HCT116 (cell line): ENCODE data around the gene SMARCA2. TPM values are rescaled to one million over a fixed set of nuclear protein-coding genes. Genes with fewer than 3 reads are reported as not detected.

Source experiments
- ATAC-seq: fragments of 200-7000 bp; cut with Tn5 transposase; 2 replicates; pipeline ENCODE4 v1.9.1; 2020; ENCODE audit warnings: mild to moderate bottlenecking, moderate library complexity
- BruUV-seq: library from RNA; stranded (reverse); fragments of 400-500 nt; replicated peaks from 2 replicates; lab custom pipeline; 2021; lab: Mats Ljungman, UMichigan
- CTCF ChIA-PET: fragments of 300-600 bp; sonication (Branson Sonifier 250); formaldehyde crosslinking; loops from one replicate; lab custom pipeline; 2021; ENCODE audit warnings: antibody characterized with exemption; lab: Charles Lee
- POLR2A ChIA-PET: fragments of 300-600, 350-600 bp; sonication (Branson Sonifier 250); formaldehyde crosslinking; loops from one replicate; lab custom pipeline; 2021; ENCODE audit warnings: antibody characterized with exemption; lab: Charles Lee
- RAD21 ChIA-PET, 2 experiments: fragments of 300-600 bp; sonication (Branson Sonifier 250); formaldehyde crosslinking; loops; one replicate each; lab custom pipeline; 2023; ENCODE audit warnings: low total read pairs in 2 of 2; ENCODE audit not compliant: uncharacterized antibody in 2 of 2, unreplicated experiment in 2 of 2, low non-redundant PET in 1 of 2; lab: Charles Lee
- DNase-seq: peaks from one replicate; pipeline ENCODE4 v3.0.0-alpha.2; 2010; ENCODE audit warnings: low read depth, low spot score
- H2AFZ ChIP-seq: fragments of 200-600 bp; shearing (Covaris generic), sonication (generic); 2 replicates; pipeline ENCODE4 v1.6.1; 2017; ENCODE audit warnings: low read depth, mixed run types, mixed read lengths, antibody characterized with exemption, low read length; ENCODE audit not compliant: poor library complexity, severe bottlenecking
- H3K27ac ChIP-seq: 2 replicates; pipeline ENCODE4 v1.5.1; 2012; ENCODE audit warnings: low read depth, low read length
- H3K27me3 ChIP-seq: fragments of 200-600 bp; sonication (generic); 2 replicates; pipeline ENCODE4 v1.6.1; 2016; ENCODE audit warnings: mixed run types, low read length, mixed read lengths; ENCODE audit not compliant: insufficient read depth
- H3K36me3 ChIP-seq, 2 experiments: fragments of 200-500 bp in 1 of 2; fragments of 200-600 bp in 1 of 2; sonication (Bioruptor generic) in 1 of 2; sonication (generic) in 1 of 2; 2 replicates each; pipeline versions ENCODE4 v1.5.1 to v1.6.1; 2014 to 2016; ENCODE audit warnings: low read length in 2 of 2, inconsistent platforms in 1 of 2, mixed read lengths in 1 of 2, mixed run types in 1 of 2; ENCODE audit not compliant: insufficient read depth in 2 of 2, control insufficient read depth in 1 of 2
- H3K4me1 ChIP-seq, 2 experiments: fragments of 200-600 bp in 1 of 2; sonication (generic) in 1 of 2; 2 replicates each; pipeline versions ENCODE4 v1.5.1 to v1.6.1; 2012 to 2017; ENCODE audit warnings: low read length in 2 of 2, inconsistent platforms in 1 of 2, mild to moderate bottlenecking in 1 of 2, mixed read lengths in 1 of 2, mixed run types in 1 of 2, moderate library complexity in 1 of 2; ENCODE audit not compliant: insufficient read depth in 2 of 2, control insufficient read depth in 1 of 2
- H3K4me2 ChIP-seq: fragments of 200-600 bp; sonication (generic); 2 replicates; pipeline ENCODE4 v1.6.1; 2017; ENCODE audit warnings: mixed run types, low read length, mixed read lengths
- H3K4me3 ChIP-seq, 2 experiments: fragments of 200-600 bp in 1 of 2; sonication (generic) in 1 of 2; replicated peaks in 1 of 2; 2 replicates each; pipeline ENCODE4 v1.5.1; 2011 to 2016; ENCODE audit warnings: low read length in 2 of 2, control low read depth in 1 of 2, low read depth in 1 of 2, mild to moderate bottlenecking in 1 of 2, mixed read lengths in 1 of 2, mixed run types in 1 of 2
- H3K79me2 ChIP-seq: fragments of 200-600 bp; sonication (generic); 2 replicates; pipeline ENCODE4 v1.6.1; 2017; ENCODE audit warnings: mild to moderate bottlenecking, mixed run types, low read length, moderate library complexity, mixed read lengths; ENCODE audit not compliant: insufficient read depth
- H3K9ac ChIP-seq: fragments of 200-600 bp; sonication (generic); 2 replicates; pipeline ENCODE4 v1.6.1; 2016; ENCODE audit warnings: low read length, mixed read lengths
- H3K9me2 ChIP-seq: fragments of 200-600 bp; sonication (generic), shearing (Covaris generic); 2 replicates; pipeline ENCODE4 v1.6.1; 2017; ENCODE audit warnings: mixed run types, mild to moderate bottlenecking, moderate library complexity; ENCODE audit not compliant: insufficient read depth
- H3K9me3 ChIP-seq, 2 experiments: fragments of 200-500 bp in 1 of 2; fragments of 200-600 bp in 1 of 2; sonication (Bioruptor generic) in 1 of 2; sonication (generic) in 1 of 2; 2 replicates each; pipeline ENCODE4 v1.6.1; 2014 to 2017; ENCODE audit warnings: low read length in 2 of 2, mixed read lengths in 2 of 2, inconsistent platforms in 1 of 2, low read depth in 1 of 2, mild to moderate bottlenecking in 1 of 2, mixed run types in 1 of 2, moderate library complexity in 1 of 2; ENCODE audit not compliant: control insufficient read depth in 1 of 2, insufficient read depth in 1 of 2
- H4K20me1 ChIP-seq: fragments of 200-600 bp; sonication (generic), shearing (Covaris generic); 2 replicates; pipeline ENCODE4 v1.6.1; 2017; ENCODE audit warnings: mixed run types, mild to moderate bottlenecking, moderate library complexity; ENCODE audit not compliant: insufficient read depth
- CBX3 ChIP-seq: IDR thresholded peaks from 2 replicates; pipeline ENCODE4 v1.6.1; 2012; ENCODE audit warnings: low read depth
- CEBPB ChIP-seq: IDR thresholded peaks from 2 replicates; pipeline ENCODE4 v1.6.1; 2012; ENCODE audit warnings: low read depth
- EZH2 ChIP-seq: fragments of 200-600 bp; sonication (generic); IDR thresholded peaks from 2 replicates; pipeline ENCODE4 v1.6.1; 2017; ENCODE audit warnings: antibody characterized with exemption, mixed run types
- EZH2phosphoT487 ChIP-seq: fragments of 200-600 bp; IDR thresholded peaks from 2 replicates; pipeline ENCODE4 v1.6.1; 2018; ENCODE audit warnings: antibody characterized with exemption, borderline replicate concordance
- FOSL1 ChIP-seq: IDR thresholded peaks from 2 replicates; pipeline ENCODE4 v1.6.1; 2012; ENCODE audit warnings: low read depth
- POLR2A ChIP-seq: IDR thresholded peaks from 2 replicates; pipeline ENCODE4 v1.7.0; 2011; ENCODE audit warnings: borderline replicate concordance; ENCODE audit not compliant: insufficient read depth, insufficient read length; ENCODE audit errors: extremely low read depth
- POLR2AphosphoS5 ChIP-seq: IDR thresholded peaks from 2 replicates; pipeline ENCODE4 v1.6.1; 2011; ENCODE audit warnings: mild to moderate bottlenecking, low read depth, low read length, moderate library complexity
- RAD21 ChIP-seq: IDR thresholded peaks from 2 replicates; pipeline ENCODE4 v1.6.1; 2012; ENCODE audit warnings: low read depth, mild to moderate bottlenecking
- REST ChIP-seq: IDR thresholded peaks from 2 replicates; pipeline ENCODE4 v1.6.1; 2012; ENCODE audit warnings: low read depth
- SIN3A ChIP-seq: IDR thresholded peaks from 2 replicates; pipeline ENCODE4 v1.6.1; 2012; ENCODE audit warnings: low read depth
- SRF ChIP-seq: IDR thresholded peaks from 2 replicates; pipeline ENCODE4 v1.6.1; 2012; ENCODE audit warnings: low read depth
- TCF7L2 ChIP-seq: IDR thresholded peaks from 2 replicates; pipeline ENCODE4 v1.7.0; 2011; ENCODE audit warnings: borderline replicate concordance, inconsistent platforms; ENCODE audit not compliant: insufficient read depth, insufficient read length; ENCODE audit errors: extremely low read depth
- YY1 ChIP-seq: IDR thresholded peaks from 2 replicates; pipeline ENCODE4 v1.6.1; 2011; ENCODE audit warnings: low read length, low read depth, moderate library complexity, mild to moderate bottlenecking; ENCODE audit not compliant: insufficient replicate concordance; ENCODE audit errors: extremely low read depth
- ZBTB33 ChIP-seq: IDR thresholded peaks from 2 replicates; pipeline ENCODE4 v1.6.1; 2011; ENCODE audit warnings: mild to moderate bottlenecking, low read length, moderate library complexity; ENCODE audit not compliant: insufficient replicate concordance; ENCODE audit errors: extremely low read depth
- ZFX ChIP-seq: fragments of 450-650 bp; IDR thresholded peaks from 2 replicates; pipeline ENCODE4 v1.6.1; 2017
- ZNF274 ChIP-seq: fragments of 200-500 bp; sonication (Bioruptor generic); IDR thresholded peaks from 2 replicates; pipeline ENCODE4 v1.6.1; 2014; ENCODE audit warnings: mild to moderate bottlenecking, low read depth, low read length, inconsistent platforms
- intact Hi-C: fragments of 100-400 bp; cut with micrococcal nuclease; formaldehyde crosslinking; loops from 2 replicates; pipeline ENCODE4 v1.10.0; 2022
- total RNA-seq: library from RNA; stranded (reverse); gene quantifications from one replicate; pipeline ENCODE4 v1.2.1, GENCODE V29; 2021; ENCODE audit not compliant: unreplicated experiment
- TF ChIP-seq, protein P1 (sequence below), 3 experiments: fragments of 200-600 bp in 1 of 3; sonication (generic) in 1 of 3; IDR thresholded peaks in 2 of 3; conservative IDR thresholded peaks in 1 of 3; 2 replicates each; pipeline ENCODE4 v1.5.1; 2012 to 2017; ENCODE audit warnings: low read depth in 2 of 3, low read length in 2 of 3, antibody characterized with exemption in 1 of 3, borderline replicate concordance in 1 of 3, control low read depth in 1 of 3, mild to moderate bottlenecking in 1 of 3, mixed read lengths in 1 of 3, mixed run types in 1 of 3, moderate library complexity in 1 of 3; ENCODE audit not compliant: insufficient read depth in 1 of 3
- TF ChIP-seq, protein P2 (sequence below): IDR thresholded peaks from 2 replicates; pipeline ENCODE4 v1.6.1; 2012
- TF ChIP-seq, protein P3 (sequence below): IDR thresholded peaks from 2 replicates; pipeline ENCODE4 v1.6.1; 2012

SMARCA2 gene
- total RNA-seq, 1 experiment from 2014 or later: 14.7 TPM

DNA sequence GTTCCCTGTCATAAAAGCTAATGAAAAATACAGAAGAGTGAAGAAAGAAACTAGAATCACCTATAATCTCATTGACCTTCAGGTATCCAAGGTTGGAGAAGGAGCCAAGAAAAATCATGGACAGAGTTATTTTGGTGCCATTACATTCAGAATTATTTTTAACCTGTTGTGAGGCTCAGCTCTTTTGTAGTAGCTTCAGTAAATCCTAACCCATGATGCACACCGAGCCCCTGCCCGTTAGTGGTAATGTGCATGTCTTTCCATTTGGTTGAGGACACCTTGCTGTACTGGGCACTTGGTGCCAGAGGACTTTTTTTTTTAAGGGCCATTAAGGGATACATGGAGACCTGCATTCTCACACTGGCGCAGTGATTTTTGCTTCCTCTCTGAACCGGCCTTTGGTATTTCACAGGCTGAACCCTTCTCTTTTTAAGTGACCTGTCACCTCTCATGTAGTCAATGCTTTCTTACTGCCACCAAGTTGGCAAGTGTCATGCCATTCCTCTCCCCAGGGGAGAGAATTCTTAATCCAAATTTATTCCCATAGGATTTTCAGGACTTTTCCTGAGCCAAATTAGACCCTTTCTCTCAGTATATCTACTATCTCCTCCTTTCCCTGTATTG lies 125.6 kb downstream of the SMARCA2 start:
- H3K79me2 ChIP-seq: no peaks in the 10 kb centered on the region
- ATAC-seq: no peak
- RAD21 ChIA-PET: no interaction called here
- POLR2A ChIA-PET: no interaction called here
- intact Hi-C loops: no loop called here
- no peaks in the 10 kb centered on the region for H3K9me2 ChIP-seq
- no peak overlapping the region for H3K9ac ChIP-seq
- no peak overlapping the region for H2AFZ ChIP-seq
- no peaks in the 10 kb centered on the region for H3K36me3 ChIP-seq
- no peak overlapping the region for H3K27ac ChIP-seq
- no peak overlapping the region for H3K4me2 ChIP-seq
- no TSS peak for BruUV-seq
- H3K4me1 ChIP-seq: no peaks in the 10 kb centered on the region
- no peaks in the 10 kb centered on the region for H4K20me1 ChIP-seq
- CTCF ChIA-PET: no interaction called here
- DNase-seq: no peak
- H3K4me3 ChIP-seq: no peak overlapping the region
- H3K9me3 ChIP-seq: no peaks in the 10 kb centered on the region
- H3K27me3 ChIP-seq: no peaks in the 10 kb centered on the region
- TF ChIP-seq EZH2phosphoT487 (no peak), SRF (no peak), REST (no peak), ZFX (no peak), SIN3A (no peak), POLR2AphosphoS5 (no peak), POLR2A (no peak), CBX3 (no peak), ZBTB33 (no peak), EZH2 (no peak), YY1 (no peak), TCF7L2 (no peak), ZNF274 (no peak), RAD21 (no peak), CEBPB (no peak), FOSL1 (no peak)
- TF ChIP-seq, protein P1, sequence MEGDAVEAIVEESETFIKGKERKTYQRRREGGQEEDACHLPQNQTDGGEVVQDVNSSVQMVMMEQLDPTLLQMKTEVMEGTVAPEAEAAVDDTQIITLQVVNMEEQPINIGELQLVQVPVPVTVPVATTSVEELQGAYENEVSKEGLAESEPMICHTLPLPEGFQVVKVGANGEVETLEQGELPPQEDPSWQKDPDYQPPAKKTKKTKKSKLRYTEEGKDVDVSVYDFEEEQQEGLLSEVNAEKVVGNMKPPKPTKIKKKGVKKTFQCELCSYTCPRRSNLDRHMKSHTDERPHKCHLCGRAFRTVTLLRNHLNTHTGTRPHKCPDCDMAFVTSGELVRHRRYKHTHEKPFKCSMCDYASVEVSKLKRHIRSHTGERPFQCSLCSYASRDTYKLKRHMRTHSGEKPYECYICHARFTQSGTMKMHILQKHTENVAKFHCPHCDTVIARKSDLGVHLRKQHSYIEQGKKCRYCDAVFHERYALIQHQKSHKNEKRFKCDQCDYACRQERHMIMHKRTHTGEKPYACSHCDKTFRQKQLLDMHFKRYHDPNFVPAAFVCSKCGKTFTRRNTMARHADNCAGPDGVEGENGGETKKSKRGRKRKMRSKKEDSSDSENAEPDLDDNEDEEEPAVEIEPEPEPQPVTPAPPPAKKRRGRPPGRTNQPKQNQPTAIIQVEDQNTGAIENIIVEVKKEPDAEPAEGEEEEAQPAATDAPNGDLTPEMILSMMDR (IDR thresholded peaks at IDR 0.05 in 2 of 3, conservative IDR thresholded peaks at IDR 0.05 in 1 of 3; ENCODE audit: borderline replicate concordance in 1 of 3, insufficient read depth in 1 of 3, low read depth in 2 of 3, low read length in 2 of 3): no peak
- TF ChIP-seq, protein P2, sequence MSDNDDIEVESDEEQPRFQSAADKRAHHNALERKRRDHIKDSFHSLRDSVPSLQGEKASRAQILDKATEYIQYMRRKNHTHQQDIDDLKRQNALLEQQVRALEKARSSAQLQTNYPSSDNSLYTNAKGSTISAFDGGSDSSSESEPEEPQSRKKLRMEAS: no peak
- TF ChIP-seq, protein P3, sequence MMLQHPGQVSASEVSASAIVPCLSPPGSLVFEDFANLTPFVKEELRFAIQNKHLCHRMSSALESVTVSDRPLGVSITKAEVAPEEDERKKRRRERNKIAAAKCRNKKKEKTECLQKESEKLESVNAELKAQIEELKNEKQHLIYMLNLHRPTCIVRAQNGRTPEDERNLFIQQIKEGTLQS: no peak
- TF ChIP-seq, all 23 proteins: peak for 0
